Effector memory CD4-positive, alpha-beta T cell (primary cell): ENCODE measurements around the gene TATDN3.

ENCODE experiments used
- DNase-seq, 3 donors: peaks; one replicate each; pipeline ENCODE4 v3.0.0-alpha.2; 2020
- H3K27ac ChIP-seq: 2 replicates; pipeline ENCODE4 v1.7.0; 2013; ENCODE audit warnings: mild to moderate bottlenecking, low read length, moderate library complexity; ENCODE audit not compliant: insufficient read depth, poor library complexity, severe bottlenecking
- H3K27me3 ChIP-seq: replicated peaks from 2 replicates; pipeline ENCODE4 v1.7.0; 2013; ENCODE audit warnings: mild to moderate bottlenecking, low read length; ENCODE audit not compliant: insufficient read depth, control insufficient read depth, poor library complexity, severe bottlenecking
- H3K36me3 ChIP-seq: 2 replicates; pipeline ENCODE4 v1.7.0; 2013; ENCODE audit warnings: mild to moderate bottlenecking, low read length, moderate library complexity; ENCODE audit not compliant: control insufficient read depth, insufficient read depth
- H3K4me1 ChIP-seq: 2 replicates; pipeline ENCODE4 v1.7.0; 2013; ENCODE audit warnings: low read length, mild to moderate bottlenecking; ENCODE audit not compliant: control insufficient read depth, insufficient read depth, poor library complexity, severe bottlenecking
- H3K4me3 ChIP-seq: 2 replicates; pipeline ENCODE4 v1.7.0; 2013; ENCODE audit warnings: low read length, low read depth, mild to moderate bottlenecking; ENCODE audit not compliant: insufficient read depth, poor library complexity, severe bottlenecking
- H3K9me3 ChIP-seq: 2 replicates; pipeline ENCODE4 v1.7.0; 2013; ENCODE audit warnings: mild to moderate bottlenecking, low read length, moderate library complexity; ENCODE audit not compliant: control insufficient read depth

TATDN3 gene

DNA sequence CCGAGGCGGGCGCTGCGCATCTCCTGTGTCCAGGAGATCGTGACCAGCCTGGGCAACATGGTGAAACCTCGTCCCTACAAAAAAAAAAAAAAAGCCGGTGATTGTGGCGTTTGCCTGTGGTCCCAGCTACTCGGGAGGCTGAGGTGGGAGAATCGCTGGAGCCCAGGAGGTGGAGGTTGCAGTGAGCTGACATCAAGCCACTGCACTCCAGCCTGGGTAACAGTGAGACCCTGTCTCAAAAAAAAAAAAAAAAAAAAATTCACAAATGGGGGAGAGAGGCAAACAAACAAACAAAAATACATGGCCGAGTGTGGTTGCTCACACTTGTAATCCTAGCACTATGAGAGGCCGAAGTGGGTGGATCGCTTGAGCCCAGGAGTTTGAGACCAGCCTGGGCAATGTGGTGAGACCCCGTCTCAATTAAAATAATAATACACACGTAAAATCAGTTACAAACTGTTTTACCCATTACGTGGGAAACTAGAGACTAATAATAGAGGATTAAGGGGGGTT, 758 bp downstream of the TATDN3 start:
- Histone ChIP-seq H3K36me3 (peaks cover 8% of the 10 kb centered on the region), H3K4me3 (peak overlapping the region; percentile 99), H3K27me3 (no peaks in the 10 kb centered on the region), H3K9me3 (no peaks in the 10 kb centered on the region), H3K4me1 (peaks cover 13% of the 10 kb centered on the region), H3K27ac (peak overlapping the region; percentile 76)
- DNase-seq: no peak

DNA sequence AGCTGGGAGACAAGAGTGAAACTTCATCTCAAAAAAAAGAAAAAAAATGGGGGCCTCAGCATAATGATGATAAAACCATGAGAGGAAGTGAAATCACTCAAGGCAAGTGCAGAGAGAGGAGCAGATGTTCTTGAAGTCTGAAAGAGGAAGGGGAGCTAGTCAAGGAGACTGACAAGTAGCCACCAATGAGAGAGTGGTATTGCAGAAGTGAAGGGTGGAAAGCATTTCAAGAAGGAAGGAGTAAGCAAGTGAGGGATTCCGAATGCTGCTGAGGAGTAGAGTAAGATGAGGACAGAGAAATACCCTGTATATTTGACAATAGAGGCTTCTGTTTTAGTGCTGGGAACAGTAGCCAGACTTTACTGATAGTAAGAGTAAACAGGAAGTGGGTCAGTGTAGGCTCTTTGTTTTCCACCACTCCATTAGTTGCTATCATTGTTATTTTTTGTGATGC, 2.9 kb downstream of the TATDN3 start:
- Histone ChIP-seq H3K4me3 (no peak overlapping the region), H3K36me3 (peaks cover 8% of the 10 kb centered on the region), H3K9me3 (no peaks in the 10 kb centered on the region), H3K27ac (no peak overlapping the region), H3K27me3 (no peaks in the 10 kb centered on the region), H3K4me1 (peaks cover 13% of the 10 kb centered on the region)
- DNase-seq: no peak

DNA sequence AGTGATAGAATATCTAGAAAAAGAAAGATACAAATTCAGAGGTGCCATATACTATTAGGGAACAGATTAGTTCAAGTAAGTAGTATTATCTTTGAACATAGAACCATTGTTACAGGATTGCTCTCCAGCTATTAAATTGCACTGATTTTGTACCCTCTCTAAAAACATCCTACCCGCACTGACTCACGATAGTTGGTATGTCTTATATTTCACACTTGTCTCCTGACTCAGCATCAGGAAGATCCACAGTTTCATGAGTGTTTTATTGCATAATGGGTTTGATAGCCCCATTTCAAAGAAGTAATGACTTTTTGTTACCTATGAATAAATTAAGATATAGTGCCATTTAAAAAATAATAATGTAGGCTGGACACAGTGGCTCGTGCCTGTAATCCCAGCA, 6.0 kb downstream of the TATDN3 start:
- Histone ChIP-seq H3K27me3 (no peaks in the 10 kb centered on the region), H3K4me1 (peaks cover 5% of the 10 kb centered on the region), H3K9me3 (no peaks in the 10 kb centered on the region), H3K4me3 (no peak overlapping the region), H3K36me3 (peaks cover 8% of the 10 kb centered on the region), H3K27ac (no peak overlapping the region)
- no peak for DNase-seq

DNA sequence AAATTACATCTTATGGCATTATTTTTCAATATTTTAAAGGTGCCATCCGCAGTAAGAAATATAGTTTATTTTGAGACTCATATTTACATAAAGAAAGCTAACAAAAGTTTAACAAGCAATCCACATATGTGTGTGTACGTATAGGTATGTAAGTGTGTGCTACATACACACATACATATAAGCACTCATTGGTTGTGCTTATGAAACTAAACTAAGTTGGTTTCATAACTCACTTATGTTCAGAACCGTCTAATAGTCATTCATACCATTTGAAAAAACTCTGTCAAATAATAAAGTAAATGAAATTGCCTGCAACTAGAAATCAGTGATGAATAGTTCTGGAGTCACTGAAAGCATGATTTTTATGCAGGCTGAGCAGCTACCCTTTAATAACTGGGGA, 14.1 kb downstream of the TATDN3 start:
- Histone ChIP-seq H3K4me3 (no peak overlapping the region), H3K36me3 (no peaks in the 10 kb centered on the region), H3K9me3 (no peaks in the 10 kb centered on the region), H3K4me1 (no peaks in the 10 kb centered on the region), H3K27me3 (no peaks in the 10 kb centered on the region), H3K27ac (no peak overlapping the region)
- no peak for DNase-seq

DNA sequence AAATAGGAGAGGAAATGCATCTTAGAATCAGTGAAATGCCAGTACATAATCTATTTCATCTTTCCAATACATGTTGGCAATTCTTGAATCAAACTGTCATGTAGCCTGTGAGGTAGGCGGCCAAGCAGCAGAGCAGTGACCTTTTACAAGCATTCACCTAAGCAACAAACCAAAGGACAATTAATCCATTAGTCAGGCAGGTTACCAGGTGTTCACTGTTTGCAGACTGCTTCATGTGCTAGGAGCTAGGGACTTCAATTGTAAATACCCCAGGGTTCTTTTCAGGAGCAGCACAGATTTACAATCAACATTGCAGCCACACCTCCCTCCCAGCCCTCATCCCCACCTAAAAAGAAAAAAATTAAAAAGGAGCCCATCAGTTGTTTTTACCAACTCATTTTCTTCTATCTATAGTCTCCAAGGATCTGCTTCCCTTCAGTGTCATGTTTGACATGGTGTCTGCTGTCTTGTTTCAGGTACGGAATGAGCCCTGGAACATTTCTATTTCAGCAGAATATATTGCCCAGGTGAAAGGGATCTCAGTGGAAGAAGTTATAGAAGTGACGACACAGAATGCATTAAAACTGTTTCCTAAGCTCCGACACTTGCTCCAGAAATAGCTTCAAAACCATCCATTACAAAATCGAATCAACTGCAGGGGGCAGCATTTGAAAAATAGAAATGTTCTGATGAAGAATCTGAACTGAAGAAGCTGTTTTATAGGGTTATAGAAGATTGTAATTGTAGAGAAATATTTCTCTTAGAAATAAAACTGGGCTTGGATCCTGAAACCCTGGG, 23.0 kb downstream of the TATDN3 start:
- Histone ChIP-seq H3K27me3 (no peaks in the 10 kb centered on the region), H3K4me1 (no peaks in the 10 kb centered on the region), H3K4me3 (no peak overlapping the region), H3K36me3 (no peaks in the 10 kb centered on the region), H3K9me3 (no peaks in the 10 kb centered on the region), H3K27ac (no peak overlapping the region)
- DNase-seq: no peak

DNA sequence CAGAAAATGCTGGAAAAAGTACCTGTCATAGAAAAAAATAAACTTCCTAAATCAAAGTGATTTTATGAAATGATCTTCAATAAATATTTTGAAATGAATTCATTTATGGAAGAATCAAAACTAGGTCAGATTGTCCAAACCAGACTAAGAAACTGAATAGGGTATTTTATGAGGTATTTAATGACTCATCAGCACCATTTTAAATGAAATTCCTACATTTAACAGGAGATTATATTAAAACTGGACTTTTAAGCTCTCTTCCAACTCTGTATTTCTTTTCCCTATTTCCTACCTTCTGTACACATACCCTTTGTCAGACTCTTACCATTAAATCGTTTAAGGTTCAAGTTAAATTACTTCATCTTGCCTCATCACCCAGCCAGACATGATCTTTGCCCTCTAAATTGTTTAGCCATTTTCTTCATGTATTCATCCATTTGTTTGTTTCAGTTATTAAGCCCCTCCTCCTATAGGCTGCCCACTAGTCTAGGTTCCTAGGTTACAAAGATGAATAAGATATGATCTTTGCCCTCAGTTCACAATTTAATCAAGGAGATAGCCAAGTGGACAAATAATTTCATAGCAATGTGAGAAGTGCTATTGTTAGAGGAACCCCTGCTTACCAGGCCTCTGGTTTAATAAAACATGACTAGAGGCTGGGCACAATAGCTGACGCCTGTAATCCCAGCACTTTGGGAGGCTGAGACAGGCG, 25.0 kb downstream of the TATDN3 start:
- no peak for DNase-seq
- H3K4me3 ChIP-seq: no peak overlapping the region

DNA sequence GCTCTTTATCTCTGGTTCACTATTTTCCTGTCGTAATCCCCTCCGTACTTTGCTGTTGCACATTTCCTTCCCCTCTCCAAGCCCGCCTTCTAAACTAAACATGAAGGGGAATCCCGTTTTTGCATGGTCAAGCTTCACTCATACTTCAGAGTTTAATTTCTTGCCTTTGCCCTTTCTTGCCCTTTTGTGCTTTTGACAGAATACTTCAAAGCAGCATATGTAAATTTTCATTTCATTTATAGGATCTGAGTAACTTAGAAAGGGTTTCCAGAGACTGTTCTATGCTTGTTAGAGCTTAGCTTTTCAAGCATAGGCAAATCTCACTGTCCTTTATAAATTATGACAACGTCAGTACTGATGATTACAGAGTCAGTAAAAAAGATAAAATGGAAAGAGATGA, 28.0 kb downstream of the TATDN3 start:
- no peaks in the 10 kb centered on the region for H3K9me3 ChIP-seq
- H3K4me3 ChIP-seq: no peak overlapping the region
- H3K36me3 ChIP-seq: no peaks in the 10 kb centered on the region
- no peak for DNase-seq
- no peaks in the 10 kb centered on the region for H3K4me1 ChIP-seq
- H3K27me3 ChIP-seq: no peaks in the 10 kb centered on the region
- H3K27ac ChIP-seq: no peak overlapping the region

More for the DNA sequence above, 25.0 kb downstream of the TATDN3 start:
- no peaks in the 10 kb centered on the region for H3K27me3 ChIP-seq
- no peaks in the 10 kb centered on the region for H3K36me3 ChIP-seq
- no peaks in the 10 kb centered on the region for H3K4me1 ChIP-seq
- H3K9me3 ChIP-seq: no peaks in the 10 kb centered on the region
- H3K27ac ChIP-seq: no peak overlapping the region

DNA sequence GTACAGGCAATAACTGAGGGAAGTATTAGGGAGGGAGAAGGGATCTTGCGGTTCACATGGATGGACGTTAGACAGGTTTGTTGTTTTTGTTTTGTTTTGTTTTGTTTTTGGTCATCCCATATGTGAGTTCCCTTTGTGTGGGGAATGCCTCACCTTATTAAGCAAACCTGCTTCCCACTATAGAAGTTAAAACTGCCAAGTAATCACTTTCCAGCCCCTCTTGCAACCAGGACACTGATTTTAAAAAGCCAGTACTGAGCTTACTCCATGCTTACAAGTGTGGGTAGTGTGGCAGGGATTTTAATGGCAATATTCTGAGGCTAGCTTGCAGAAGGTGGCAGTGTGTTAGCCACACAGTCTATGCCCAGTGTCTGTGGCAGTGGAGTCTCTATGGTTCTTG, 29.3 kb downstream of the TATDN3 start:
- DNase-seq: no peak
- Histone ChIP-seq H3K4me1 (no peaks in the 10 kb centered on the region), H3K4me3 (no peak overlapping the region), H3K27me3 (no peaks in the 10 kb centered on the region), H3K27ac (no peak overlapping the region), H3K9me3 (peaks cover 10% of the 10 kb centered on the region), H3K36me3 (no peaks in the 10 kb centered on the region)

DNA sequence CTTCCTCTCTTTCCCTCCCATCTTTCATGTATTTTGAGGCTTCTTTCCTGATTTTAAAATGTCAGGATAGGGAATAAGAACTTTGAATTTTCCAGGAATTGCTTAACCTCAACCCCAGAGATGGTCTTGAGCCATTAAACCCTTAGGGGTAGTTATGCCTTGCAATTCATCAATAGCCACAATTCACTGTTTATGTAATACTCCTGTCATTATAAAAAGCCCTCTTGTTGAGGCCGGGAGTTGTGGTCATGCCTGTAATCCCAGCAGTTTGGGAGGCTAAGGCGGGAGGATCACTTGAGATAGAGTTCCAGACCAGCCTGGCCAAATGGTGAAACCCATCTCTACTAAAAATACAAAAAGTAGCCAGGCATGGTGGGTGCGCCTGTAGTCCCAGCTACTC, 31.3 kb downstream of the TATDN3 start:
- Histone ChIP-seq H3K4me1 (no peaks in the 10 kb centered on the region), H3K27ac (no peak overlapping the region), H3K36me3 (no peaks in the 10 kb centered on the region), H3K27me3 (no peaks in the 10 kb centered on the region), H3K9me3 (peaks cover 11% of the 10 kb centered on the region), H3K4me3 (no peak overlapping the region)
- DNase-seq: no peak

DNA sequence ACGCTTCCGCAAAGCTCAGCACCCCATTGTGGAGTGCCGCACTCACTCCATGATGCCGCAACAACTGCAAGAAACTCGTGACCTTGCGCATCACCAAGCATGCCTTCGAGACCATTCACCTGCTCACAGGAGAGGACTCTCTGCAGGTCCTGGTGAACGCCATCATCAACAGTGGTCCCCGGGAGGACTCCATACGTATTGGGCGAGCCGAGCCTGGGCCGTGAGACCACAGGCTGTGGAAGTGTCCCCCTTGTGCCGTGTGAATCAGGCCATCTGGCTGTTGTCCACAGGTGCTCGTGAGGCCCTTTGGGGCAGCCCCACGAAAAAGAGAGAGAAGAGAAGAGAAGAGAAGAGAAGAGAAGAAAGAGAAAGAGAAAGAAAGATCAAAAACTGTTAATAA, 32.5 kb downstream of the TATDN3 start:
- peaks cover 11% of the 10 kb centered on the region for H3K9me3 ChIP-seq
- DNase-seq: no peak
- H3K4me3 ChIP-seq: no peak overlapping the region
- no peak overlapping the region for H3K27ac ChIP-seq
- no peaks in the 10 kb centered on the region for H3K4me1 ChIP-seq
- H3K36me3 ChIP-seq: no peaks in the 10 kb centered on the region
- H3K27me3 ChIP-seq: no peaks in the 10 kb centered on the region
